ENCODE data around the gene C2orf68. TPM values are rescaled to one million over a fixed set of nuclear protein-coding genes. Genes with fewer than 3 reads are reported as not detected.

Gene C2orf68
- total RNA-seq, 4 donors from 2014 or later: 19.0 to 44.8 (median 28.2) TPM

- Histone ChIP-seq H3K27ac (peak overlapping the region; percentile 74 to 79), H3K4me1 (peaks cover 0 to 12% of the 10 kb centered on the region in 2 donors), H3K36me3 (no peaks in the 10 kb centered on the region), H3K27me3 (no peaks in the 10 kb centered on the region), H3K4me3 (no peak overlapping the region), H3K9me3 (no peaks in the 10 kb centered on the region)
- intact Hi-C loops (cut with DNase I; ENCODE audit: low total_unique reads): no loop called here
- peak in 1 of 2 donors; percentile 70 for DNase-seq
- TF ChIP-seq CTCF (IDR thresholded peaks at IDR 0.05) (no peak), POLR2A (IDR thresholded peaks at IDR 0.05) (no peak)
These were observed 22.7 kb downstream of the C2orf68 start for GRCh38 chr2:85589181-85589580.

- H3K27me3 ChIP-seq: no peaks in the 10 kb centered on the region
- peak overlapping the region; percentile 74 to 79 for H3K27ac ChIP-seq
- intact Hi-C loops (cut with DNase I; ENCODE audit: low total_unique reads): no loop called here
- DNase-seq: no peak
- no peak for TF ChIP-seq POLR2A (IDR thresholded peaks at IDR 0.05)
- TF ChIP-seq CTCF (IDR thresholded peaks at IDR 0.05): no peak
- peaks cover 0 to 12% of the 10 kb centered on the region in 2 donors for H3K4me1 ChIP-seq
- no peaks in the 10 kb centered on the region for H3K9me3 ChIP-seq
- H3K4me3 ChIP-seq: no peak overlapping the region
- H3K36me3 ChIP-seq: no peaks in the 10 kb centered on the region
These were observed 23.2 kb downstream of the C2orf68 start for GRCh38 chr2:85588645-85589044.

- TF ChIP-seq CTCF (IDR thresholded peaks at IDR 0.05): no peak
- TF ChIP-seq POLR2A (IDR thresholded peaks at IDR 0.05): no peak
- Histone ChIP-seq H3K9me3 (no peaks in the 10 kb centered on the region), H3K27me3 (no peaks in the 10 kb centered on the region), H3K36me3 (no peaks in the 10 kb centered on the region), H3K4me3 (no peak overlapping the region), H3K4me1 (peaks cover 0 to 12% of the 10 kb centered on the region in 2 donors), H3K27ac (peak overlapping the region; percentile 74 to 79)
- DNase-seq: no peak
- intact Hi-C loops (cut with DNase I; ENCODE audit: low total_unique reads): no loop called here
These were observed 23.6 kb downstream of the C2orf68 start for GRCh38 chr2:85588236-85588635.

DNA sequence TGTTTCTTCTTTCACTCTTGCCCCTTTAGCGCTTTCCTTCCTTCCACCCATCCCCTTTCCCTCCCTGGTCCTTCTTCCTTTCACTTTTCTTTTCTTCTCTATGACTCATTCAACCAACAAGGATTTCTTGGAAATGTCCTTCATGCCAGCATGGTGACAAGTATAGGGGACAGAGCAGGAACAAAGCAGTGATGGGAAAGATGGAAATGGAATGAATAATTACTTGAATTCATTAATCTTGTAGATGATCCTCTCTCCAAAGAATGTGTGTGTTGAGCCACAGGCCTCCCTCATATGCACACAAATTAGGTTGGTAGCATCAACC is 26.1 kb downstream of the C2orf68 start:
- intact Hi-C loops (cut with DNase I; ENCODE audit: low total_unique reads): no loop called here
- Histone ChIP-seq H3K36me3 (no peaks in the 10 kb centered on the region), H3K27ac (peak overlapping the region; percentile 90 to 92), H3K4me1 (peaks cover 0 to under 1% of the 10 kb centered on the region in 2 donors), H3K27me3 (no peaks in the 10 kb centered on the region), H3K9me3 (no peaks in the 10 kb centered on the region), H3K4me3 (no peak overlapping the region)
- no peak for TF ChIP-seq POLR2A (IDR thresholded peaks at IDR 0.05)
- TF ChIP-seq CTCF (IDR thresholded peaks at IDR 0.05): no peak
- DNase-seq: no peak

GRCh38 chr2:85584857-85585780 is 26.7 kb downstream of the C2orf68 start:
- Histone ChIP-seq H3K27ac (peak overlapping the region; percentile 90 to 92), H3K27me3 (no peaks in the 10 kb centered on the region), H3K4me1 (no peaks in the 10 kb centered on the region), H3K36me3 (no peaks in the 10 kb centered on the region), H3K9me3 (no peaks in the 10 kb centered on the region), H3K4me3 (peak overlapping the region; percentile 59 to 63)
- DNase-seq: peak; percentile 42 to 69
- intact Hi-C loops (cut with DNase I; ENCODE audit: low total_unique reads): no loop called here
- TF ChIP-seq CTCF (IDR thresholded peaks at IDR 0.05): no peak
- peak in 1 of 2 donors; percentile 13 for TF ChIP-seq POLR2A (IDR thresholded peaks at IDR 0.05)

All from uterus (tissue), 4 donors.